Hypothalamus (tissue), 51 donors: ENCODE results near the gene IGFL4.

ENCODE experiments used
- DNase-seq, 51 donors: peaks; one replicate each; lab custom pipeline; 2025; lab: John Stamatoyannopoulos, UW

IGFL4 gene

DNA sequence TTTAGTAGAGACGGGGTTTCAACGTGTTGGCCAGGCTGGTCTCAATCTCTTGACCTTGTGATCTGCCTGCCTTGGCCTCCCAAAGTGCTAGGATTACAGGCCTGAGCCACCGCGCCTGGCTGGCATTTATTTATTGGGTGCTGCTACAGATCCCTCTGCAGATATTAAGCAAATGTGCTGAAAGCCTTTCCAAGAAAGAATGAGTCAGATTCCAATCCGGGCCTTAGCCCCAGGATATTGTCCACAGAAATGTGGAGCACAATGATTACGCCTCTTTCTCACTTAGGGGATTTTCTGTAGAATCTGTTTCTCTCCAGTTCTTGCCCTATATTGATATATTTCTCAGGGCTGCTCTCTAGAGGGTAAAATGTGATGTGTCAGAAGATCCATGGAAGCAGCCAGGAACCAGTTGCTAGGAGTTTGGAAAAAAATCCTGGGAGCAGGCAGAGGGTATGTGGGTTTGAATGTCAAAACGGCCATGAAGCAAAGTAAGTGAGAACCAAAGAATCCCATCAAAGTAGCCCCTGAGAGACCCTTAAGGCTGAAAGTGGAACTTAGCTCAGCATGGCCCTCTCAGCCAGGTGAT is 24.8 kb upstream of the IGFL4 start:
- no peak for DNase-seq

DNA sequence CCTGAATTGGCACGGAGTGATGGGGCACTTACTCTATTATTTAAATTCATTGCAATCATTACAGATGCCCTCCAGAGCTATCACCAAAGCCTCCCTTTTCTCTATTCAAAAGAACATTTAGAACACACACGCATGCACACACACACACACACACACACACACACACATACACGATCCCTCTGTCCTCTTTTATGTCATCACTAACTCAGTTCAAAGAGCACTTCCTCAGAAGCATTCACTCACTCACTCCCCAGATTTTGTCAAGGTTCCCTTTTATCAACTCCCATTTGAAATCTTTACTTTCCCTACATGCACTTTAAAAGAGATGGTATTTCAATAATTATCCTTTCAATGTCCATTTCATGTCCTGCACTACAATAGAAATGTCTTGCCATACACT is 22.4 kb upstream of the IGFL4 start:
- DNase-seq = no peak

DNA sequence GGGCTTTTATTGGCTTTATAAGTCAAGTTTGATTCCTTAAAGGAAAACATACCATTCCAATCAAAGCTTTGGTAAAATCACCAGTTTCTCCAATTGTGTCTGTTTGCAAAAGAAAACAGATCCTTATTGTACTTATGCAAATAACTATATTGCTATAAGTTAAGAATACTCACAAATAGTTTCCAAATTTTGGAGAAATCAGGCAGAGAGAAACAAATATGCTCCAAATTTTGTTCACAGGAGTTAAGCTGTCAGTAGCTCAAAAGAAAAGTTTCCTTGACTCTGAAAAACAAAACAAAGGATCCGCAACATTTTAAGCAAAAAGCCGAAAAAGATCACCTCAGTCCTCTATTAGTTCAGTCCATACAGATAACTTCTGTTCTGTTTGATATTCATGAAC is 19.2 kb upstream of the IGFL4 start:
- no peak for DNase-seq

DNA sequence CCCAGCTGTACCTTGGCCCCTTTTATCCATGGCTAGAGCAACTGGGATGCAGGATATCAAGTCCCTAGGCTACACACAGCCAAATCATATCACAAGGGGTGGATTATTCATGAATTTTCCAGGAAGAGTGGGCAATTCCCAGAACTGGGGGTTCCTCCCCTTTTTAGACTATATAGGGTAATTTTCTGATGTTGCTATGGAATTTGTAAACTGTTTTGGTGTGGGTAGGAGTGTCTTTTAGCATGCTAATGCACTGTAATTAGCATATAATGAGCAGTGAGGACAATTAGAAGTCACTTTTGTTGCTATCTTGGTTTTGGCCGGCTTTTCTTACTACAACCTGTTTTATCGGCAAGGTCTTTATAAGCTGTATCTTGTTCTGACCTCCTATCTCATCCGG is 18.0 kb upstream of the IGFL4 start:
- no peak for DNase-seq

DNA sequence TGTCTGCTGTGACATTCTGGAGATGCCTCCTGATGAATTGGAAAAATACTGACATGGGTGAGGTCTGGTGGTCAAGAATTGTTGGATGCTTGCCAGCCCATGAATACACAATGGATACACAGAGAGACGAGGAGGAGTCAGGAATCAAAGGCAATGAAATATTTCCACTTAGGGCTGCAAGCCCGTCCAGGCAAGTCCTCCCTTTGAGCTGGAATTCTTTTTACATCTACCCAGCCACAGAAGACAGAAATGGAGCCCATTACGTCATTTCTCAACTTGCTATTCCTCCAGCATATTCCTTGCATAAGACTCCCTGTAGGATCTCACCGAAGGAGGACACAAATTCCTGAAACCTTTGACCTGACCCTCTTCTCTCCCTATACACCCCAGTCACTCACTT is 15.7 kb upstream of the IGFL4 start:
- no peak for DNase-seq

DNA sequence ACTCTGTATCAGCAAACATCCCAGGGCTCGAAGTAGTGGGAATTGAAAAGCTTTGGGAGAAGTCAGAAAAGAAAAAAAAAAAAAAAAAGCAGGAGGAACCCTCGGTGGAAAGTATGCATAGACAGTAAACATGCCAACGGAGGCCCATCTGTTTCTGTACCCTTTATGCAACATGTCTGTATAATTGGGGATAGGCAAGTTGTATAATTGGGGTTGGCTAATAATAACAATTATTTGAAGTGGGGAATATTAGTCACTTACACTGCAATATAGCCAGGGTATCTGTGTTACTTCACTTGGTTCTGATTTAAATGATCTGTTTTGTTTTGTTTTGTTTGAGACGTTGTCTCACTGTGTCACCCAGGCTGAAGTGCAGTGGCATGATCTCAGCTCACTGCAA is 12.1 kb upstream of the IGFL4 start:
- DNase-seq = no peak

DNA sequence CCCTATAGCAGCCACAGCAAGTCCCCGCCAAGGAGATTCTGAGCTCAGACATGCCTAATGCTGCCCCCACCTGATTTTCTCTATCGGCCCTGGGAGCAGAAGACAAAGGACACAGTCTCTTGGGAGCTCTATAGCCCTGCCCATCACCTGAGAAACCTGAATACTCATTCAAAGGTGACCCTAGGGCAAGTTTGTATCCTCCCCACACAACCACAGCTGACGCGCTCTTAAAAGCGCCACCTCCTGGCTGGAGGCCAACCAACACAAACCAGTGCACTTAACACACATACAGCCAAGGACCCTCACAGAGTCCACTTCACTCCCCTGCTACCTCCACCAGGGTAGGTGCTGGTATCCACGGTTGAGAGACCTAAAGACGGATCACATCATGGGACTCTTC is 8.8 kb upstream of the IGFL4 start:
- DNase-seq = no peak

DNA sequence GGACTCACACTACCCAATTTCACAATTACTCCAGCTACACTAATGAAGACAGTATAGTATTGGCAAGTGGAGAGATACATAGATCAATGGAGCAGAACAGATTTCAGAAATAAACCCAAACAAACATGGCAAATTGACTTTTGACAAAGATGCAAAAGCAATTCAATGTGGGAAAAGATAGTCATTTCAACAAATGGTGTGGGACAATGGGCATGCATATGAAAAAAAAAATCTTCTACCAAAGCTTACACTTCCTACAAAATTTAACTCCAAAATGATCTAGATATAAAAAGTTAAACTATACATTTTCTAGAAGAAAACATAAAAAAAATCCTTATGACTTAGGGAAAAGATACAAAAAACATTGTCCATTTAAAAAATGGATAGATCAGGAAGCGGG is 2.7 kb upstream of the IGFL4 start:
- DNase-seq = no peak

DNA sequence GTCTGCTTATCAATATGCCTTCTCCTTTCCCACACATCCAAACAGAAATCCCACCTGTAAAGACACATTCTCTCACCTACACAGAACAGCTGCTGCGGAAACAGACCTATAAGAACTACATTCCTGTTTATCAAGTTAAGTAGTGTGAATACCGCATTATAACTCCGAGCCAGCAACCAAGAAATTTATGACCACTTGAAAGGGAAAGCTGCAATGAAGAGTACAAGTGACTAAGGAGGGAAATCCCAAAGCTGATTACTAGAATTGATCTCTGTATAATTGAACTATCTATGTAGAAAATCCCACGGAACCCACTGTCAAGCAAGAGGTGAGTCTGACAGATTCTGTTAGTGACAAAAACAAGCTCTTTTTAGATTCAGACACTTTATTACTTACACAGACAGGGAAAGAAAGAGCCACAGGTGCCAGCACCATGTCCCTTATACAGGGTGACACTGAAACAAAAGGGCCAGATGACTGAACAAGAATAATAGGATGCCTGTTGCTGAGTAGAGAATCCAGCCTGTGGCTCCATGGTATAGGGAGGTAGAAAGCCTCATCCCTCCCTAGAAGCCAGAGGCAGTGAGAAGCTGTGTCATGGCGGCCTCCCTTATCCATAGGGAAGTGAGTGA is 1.6 kb upstream of the IGFL4 start:
- no peak for DNase-seq

DNA sequence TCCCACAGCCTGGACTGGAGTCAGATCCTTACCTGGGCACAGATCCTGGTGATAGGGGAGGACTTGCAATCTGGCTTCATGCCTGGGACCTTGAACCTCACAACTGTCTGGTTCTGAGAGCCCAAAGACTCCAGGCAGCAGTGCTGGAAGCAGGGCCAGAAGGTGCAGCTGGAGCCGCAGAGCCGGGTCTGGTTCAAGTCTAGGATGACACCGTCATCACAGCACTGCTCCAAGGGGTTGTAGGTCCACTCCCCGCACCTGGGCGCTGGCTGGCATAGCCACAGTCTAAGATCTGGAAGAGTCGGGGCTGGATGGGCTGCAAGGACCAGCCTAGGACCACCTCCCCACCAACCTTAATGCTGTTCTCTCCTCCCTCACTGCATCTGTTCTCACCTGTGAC is 677 bp downstream of the IGFL4 start:
- no peak for DNase-seq

DNA sequence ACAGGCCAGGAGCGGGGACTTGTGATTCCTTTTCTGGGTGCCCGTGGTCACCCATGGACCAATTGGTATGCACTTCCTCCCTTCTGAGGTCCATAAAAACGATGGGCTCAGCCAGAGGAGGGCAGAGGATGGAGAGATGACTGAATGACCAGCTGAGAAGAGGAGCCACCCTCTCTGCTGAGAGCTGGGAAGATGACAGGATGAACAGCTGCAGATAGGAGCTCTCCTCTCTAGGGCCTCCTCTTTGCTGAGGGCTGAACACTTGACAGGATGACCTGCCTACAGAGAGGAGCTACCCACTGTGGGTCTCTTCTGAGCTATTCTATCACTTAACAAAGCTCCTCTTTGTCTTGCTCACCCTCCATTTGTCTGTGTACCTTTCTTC is 4.1 kb downstream of the IGFL4 start:
- DNase-seq = no peak

DNA sequence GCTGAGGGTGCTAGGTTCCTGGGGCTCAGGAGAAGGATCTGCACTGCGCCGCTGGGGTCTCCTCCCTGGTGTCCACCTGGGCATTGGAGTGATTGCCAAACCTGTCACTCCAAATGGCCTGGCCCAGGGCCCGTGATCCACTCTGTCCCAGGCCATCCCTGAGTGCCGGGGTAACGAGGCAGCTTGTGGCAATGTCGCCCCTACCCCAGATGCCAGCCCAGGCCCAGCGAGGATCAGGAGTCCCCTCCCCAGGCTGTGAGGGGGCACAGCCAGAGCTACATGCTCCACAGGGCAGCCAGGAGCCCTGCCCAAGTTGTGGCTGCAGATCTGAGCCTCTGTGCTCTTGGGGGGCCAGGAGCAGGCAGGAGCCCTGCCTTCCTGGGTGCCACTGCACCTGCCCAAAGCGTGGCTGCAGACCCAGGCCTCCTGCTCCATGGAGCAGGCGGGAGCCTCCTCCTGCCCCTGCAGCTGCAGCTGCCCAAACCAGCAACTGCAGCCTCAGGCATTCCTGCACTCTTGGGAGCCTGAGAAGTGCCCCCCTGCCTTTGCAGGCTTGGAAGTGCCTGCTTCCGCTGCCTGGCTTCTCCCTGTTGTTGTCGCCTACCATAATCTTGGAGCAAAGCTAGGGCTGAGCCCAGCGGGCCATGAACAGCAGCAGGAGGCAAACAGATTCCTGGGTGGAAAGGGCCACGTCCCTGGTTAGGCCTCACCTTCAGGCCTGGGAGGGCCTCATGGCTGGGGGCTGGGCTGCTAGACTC is 4.6 kb downstream of the IGFL4 start:
- DNase-seq = no peak

DNA sequence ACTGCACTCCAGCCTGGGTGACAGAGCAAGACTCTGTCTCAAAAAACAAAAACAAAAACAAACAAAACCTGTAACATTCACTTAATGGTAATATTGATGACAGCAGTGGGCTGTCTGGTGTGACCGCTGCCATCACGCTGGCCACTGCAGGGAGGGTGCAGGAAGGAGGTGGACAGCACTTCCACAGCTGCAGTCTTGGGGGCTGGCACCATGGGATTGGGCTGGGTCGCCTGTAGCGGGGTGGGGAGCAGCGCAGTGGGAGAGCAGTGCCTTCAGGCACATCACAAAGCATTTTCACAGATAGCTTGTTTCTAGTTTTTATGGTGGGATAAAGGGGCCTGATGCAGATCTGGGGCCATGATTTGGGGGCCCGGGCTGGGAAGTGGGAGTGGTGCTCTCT is 5.3 kb downstream of the IGFL4 start:
- DNase-seq = no peak

DNA sequence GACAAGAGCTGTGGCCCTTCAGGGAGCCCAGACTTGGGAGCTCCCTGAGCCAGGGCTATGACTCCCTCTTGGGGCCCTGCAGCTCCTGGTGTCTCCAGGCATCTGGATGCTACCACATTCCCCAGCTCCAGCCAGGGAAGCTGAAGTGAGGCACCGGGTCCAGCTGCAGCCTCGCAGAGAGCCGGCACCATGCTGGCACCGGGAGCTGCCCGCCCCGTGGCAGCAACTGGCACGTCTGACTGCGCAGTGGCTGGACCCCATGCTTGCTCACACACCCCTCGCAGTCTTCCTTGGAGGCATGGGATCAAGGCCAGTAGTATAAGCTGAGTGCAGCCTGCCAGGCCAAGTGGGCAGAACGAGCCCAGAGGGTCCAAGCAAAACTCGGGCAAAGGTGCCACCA is 7.4 kb downstream of the IGFL4 start:
- DNase-seq = no peak

DNA sequence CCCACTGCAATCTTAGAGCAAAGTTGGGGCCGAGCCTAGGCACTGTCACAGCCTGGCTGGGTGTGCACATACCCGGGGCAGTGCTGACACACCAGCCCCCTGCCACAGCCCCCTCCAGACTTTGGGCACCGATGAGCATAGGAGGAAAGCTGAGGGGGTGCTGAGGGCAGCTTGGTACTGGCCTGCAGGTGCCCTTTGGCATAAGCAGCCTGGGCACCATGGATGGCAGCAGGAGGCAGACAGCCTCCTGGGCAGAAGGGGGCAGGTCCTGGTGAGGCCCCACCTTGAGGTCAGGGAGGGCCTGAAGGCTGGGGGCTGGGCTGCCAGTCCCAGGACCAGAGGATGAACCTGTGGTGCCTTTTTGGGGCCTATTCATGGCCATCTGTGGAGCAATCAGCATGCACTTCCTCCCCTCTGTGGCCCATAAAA is 8.2 kb downstream of the IGFL4 start:
- no peak for DNase-seq

DNA sequence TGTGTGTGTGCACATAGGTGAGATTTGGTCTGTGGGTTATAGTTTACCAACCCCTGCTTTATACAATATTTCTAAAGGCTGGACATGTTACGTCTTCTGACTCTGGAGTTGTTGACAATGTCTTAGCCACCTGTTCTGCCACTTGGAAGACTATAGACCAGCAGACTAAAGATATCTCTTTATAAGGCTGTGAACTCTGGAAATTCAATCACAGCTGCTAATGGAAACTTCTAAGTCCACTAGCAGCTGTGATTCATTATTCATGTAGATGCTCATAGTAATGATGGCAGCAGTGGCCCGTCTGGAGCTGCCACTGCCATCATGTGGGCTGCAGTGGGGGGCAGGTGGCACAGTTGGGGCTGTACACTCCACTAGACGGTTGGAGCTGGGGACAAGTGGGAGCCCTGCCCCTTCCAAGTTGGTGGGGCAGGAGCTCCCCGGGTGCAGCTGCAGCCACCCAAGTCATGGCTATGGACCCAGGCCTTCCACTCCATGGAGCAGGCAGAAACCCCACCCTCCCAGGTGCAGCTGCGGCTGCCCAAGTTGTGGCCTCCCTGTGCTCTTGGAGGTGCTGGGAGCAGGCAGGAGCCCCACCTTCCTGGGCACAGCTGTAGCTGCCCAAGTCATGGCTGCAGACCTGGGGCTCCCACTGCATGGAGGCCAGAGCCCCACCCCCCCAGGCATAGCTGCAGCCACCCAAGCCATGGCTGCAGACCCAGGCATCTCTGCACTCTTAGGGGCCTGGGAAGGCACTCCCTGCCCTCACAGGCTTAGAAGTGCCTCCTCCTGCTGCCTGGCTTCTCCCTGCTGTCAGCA is 8.8 kb downstream of the IGFL4 start:
- no peak for DNase-seq

DNA sequence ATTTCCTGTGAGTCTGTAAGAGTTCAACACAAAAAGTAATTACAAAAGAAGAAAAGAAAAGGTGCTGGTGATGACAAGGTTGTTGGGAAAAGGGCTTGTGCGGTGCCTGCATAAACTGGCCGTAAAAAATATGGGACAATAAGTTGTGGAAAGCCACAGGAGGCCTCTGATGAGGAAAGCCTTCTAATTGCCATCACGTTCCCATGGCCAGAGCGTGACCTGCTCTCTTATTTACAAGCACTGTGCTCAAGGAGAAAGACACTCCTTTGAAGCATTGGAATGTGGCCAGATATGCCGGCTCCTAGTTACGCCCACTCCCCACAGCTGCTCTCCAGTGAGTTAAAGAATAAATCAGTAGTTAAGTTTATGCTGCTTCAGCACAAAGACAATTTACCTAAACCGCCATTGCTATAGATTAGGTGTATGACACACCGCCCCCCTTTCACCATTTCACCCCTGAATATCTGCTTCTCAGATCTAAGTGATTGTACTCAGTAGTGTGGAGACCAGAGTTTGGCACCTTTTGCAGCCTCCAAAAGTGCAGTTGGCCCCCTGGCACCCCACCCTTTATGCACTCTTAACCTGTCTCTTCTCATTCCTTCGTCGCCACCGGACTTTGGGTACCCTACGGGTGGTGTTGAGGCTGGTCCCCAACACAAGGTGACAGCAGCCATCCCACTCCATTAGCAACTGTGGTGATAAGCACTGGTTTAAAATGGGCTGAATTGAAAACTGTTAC is 9.8 kb downstream of the IGFL4 start:
- no peak for DNase-seq

DNA sequence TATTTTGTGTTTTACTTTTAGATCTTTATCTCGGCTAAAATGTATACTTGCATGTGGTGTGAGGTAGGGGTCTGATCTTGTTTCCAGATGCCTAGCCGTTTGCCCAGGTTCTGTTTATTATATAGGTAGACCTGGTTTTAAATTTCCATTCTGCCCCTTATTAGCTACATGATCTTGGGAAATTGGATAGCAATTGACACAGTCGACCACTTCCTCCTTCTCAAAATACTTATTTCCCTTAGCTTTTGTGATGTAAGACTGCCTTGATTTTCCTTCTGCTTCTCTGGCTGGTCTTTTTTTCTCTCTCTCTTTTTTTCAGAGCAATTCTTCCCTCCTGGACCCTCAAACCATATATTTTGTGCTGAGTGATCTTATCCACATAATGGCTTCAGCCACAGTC is 15.0 kb downstream of the IGFL4 start:
- DNase-seq = no peak

DNA sequence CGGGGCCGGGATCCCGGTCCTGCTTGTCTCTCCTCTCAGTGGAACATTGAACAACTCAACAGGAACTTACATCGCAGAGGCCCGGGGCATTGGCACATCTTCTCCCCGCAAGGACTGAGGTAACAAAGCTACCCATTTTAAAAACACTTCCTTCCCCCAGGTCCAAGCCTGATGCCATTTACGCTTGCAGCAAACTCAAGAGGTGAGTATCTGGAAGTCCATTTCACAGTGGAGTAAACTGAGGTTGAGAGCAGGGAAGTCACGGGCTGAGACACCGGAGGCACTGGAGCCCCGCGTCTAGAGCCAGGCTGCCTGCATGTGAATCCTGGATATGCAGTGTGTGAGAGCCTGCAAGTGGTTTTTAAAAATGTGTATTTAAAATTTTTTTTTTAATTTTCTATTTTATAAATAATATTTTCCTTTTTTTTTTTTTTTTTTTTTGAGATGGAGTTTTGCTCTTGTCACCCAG is 17.5 kb downstream of the IGFL4 start:
- no peak for DNase-seq

DNA sequence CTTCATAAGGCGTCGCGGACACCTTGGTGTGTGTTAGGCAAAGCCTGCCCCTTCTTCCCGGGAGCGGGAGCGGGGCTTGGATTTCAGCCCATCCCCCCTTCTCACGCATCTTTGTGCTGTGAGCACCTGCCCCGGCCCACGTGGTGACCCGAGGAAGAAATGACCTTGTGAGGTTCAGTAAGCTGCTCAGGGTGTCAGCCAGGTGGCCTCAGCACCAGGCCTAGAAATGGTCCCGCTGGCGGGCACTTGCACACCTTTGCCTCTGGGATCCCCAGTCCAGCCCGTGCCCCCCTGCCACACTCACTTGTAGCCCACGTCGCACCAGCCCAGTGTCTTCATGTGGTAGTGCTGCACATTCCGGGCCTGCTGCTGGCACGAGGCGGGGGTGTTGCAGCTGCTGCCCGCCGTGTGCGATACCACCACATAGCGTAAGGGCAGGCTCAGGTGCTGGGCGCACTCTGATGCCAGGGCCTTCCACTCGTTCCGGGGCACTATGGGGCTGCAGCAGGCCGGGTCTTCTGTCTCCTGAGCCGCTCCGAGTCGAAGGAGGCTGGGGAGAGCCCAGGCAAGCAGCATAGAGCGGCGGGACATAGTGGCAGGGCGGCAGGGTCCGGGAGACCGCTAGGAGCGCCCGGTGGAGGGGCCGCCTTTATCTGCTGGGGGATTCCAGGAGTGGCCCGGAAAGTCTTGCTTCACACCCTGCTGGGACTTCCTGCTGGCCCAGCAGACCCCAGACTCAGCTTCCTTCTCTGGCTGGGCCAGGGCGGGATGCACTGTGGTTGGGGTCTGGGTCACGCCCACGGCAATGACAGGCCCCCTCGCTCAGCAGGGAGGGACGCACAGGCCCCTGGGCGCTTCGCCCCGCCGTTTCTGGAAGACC is 18.1 kb downstream of the IGFL4 start, which contains the start of gene PGLYRP1:
Gene PGLYRP1, minus strand, starts transcription at position 623 of the 880 bp plus-strand sequence. Its CDS starts 32 bp downstream, at position 591.
- DNase-seq = no peak
